Neural progenitor cell (in vitro differentiated cells): ENCODE results near the gene PTPRT. TPM values are rescaled to one million over a fixed set of nuclear protein-coding genes. Genes with fewer than 3 reads are reported as not detected.

Experiments used
- DNase-seq: peaks from one replicate; pipeline ENCODE4 v3.0.0-alpha.2; 2016; ENCODE audit warnings: low spot score
- H2AFZ ChIP-seq: fragments of 200-600 bp; sonication (generic); replicated peaks from 2 replicates; pipeline ENCODE4 v1.6.1; 2016; ENCODE audit warnings: antibody characterized with exemption
- H3F3A ChIP-seq: fragments of 200-600 bp; sonication (generic); 2 replicates; pipeline ENCODE4 v1.6.1; 2016; ENCODE audit warnings: antibody characterized with exemption, low read depth
- H3K27ac ChIP-seq: fragments of 200-600 bp; sonication (generic); 2 replicates; pipeline ENCODE4 v1.5.1; 2016; ENCODE audit warnings: mild to moderate bottlenecking
- H3K27me3 ChIP-seq: fragments of 200-600 bp; sonication (generic); 2 replicates; pipeline ENCODE4 v1.6.1; 2016; ENCODE audit warnings: mild to moderate bottlenecking, moderate library complexity
- H3K36me3 ChIP-seq: fragments of 200-600 bp; sonication (generic); 2 replicates; pipeline ENCODE4 v1.5.1; 2016
- H3K4me1 ChIP-seq: fragments of 200-600 bp; sonication (generic); 2 replicates; pipeline ENCODE4 v1.6.1; 2016; ENCODE audit warnings: mixed run types
- H3K4me2 ChIP-seq: fragments of 200-600 bp; sonication (generic); 2 replicates; pipeline ENCODE4 v1.6.1; 2016
- H3K4me3 ChIP-seq: fragments of 200-600 bp; sonication (generic); 2 replicates; pipeline ENCODE4 v1.5.1; 2016
- H3K79me2 ChIP-seq: fragments of 200-600 bp; sonication (generic); 2 replicates; pipeline ENCODE4 v1.6.1; 2016; ENCODE audit warnings: low read depth
- H3K9ac ChIP-seq: fragments of 200-600 bp; sonication (generic); 2 replicates; pipeline ENCODE4 v1.6.1; 2016
- H3K9me3 ChIP-seq: fragments of 200-600 bp; sonication (generic); 2 replicates; pipeline ENCODE4 v1.5.1; 2016; ENCODE audit warnings: low read depth
- H4K20me1 ChIP-seq: fragments of 200-600 bp; sonication (generic); 2 replicates; pipeline ENCODE4 v1.6.1; 2016; ENCODE audit warnings: low read depth
- H3K27ac Mint-ChIP-seq: 3 replicates; pipeline ENCODE4 v1.8.0; 2021; ENCODE audit warnings: mixed read lengths
- H3K27me3 Mint-ChIP-seq: 2 replicates; pipeline ENCODE4 v1.8.0; 2022; ENCODE audit warnings: low read depth, mild to moderate bottlenecking, inconsistent platforms, moderate library complexity, mixed read lengths; ENCODE audit not compliant: insufficient read depth
- H3K36me3 Mint-ChIP-seq: 3 replicates; pipeline ENCODE4 v1.8.0; 2021; ENCODE audit warnings: mixed read lengths
- H3K4me1 Mint-ChIP-seq: 3 replicates; pipeline ENCODE4 v1.8.0; 2021; ENCODE audit warnings: mixed read lengths
- H3K4me3 Mint-ChIP-seq: 3 replicates; pipeline ENCODE4 v1.8.0; 2021; ENCODE audit warnings: mild to moderate bottlenecking, moderate library complexity, mixed read lengths
- H3K9me3 Mint-ChIP-seq: 3 replicates; pipeline ENCODE4 v1.8.0; 2020; ENCODE audit warnings: mixed read lengths
- CTCF ChIP-seq: fragments of 200-600 bp; sonication (generic); IDR thresholded peaks from 2 replicates; pipeline ENCODE4 v1.5.1; 2017; ENCODE audit warnings: antibody characterized with exemption, mild to moderate bottlenecking
- EZH2 ChIP-seq: fragments of 200-600 bp; sonication (generic); IDR thresholded peaks from 2 replicates; pipeline ENCODE4 v1.6.1; 2017; ENCODE audit warnings: antibody characterized with exemption, mild to moderate bottlenecking, moderate library complexity
- EZH2phosphoT487 ChIP-seq: fragments of 200-600 bp; sonication (generic); IDR thresholded peaks from 2 replicates; pipeline ENCODE4 v1.6.1; 2017; ENCODE audit warnings: antibody characterized with exemption
- total RNA-seq: library from RNA; depleted of rRNA; stranded (reverse); fragments of >200 nt; gene quantifications from 2 replicates; pipeline ENCODE4 v1.2.3, GENCODE V29; 2015; ENCODE audit warnings: low replicate concordance

PTPRT gene
- total RNA-seq, 1 donor from 2014 or later: 1.1 TPM

GRCh38 chr20:42544926-42545325 lies 644.8 kb downstream of the PTPRT start:
- no peaks in the 10 kb centered on the region for H3K36me3 Mint-ChIP-seq
- no peak for DNase-seq
- no peak overlapping the region for H3K4me3 Mint-ChIP-seq
- Histone ChIP-seq H3K36me3 (no peaks in the 10 kb centered on the region), H3K4me2 (no peak overlapping the region), H3K9ac (no peak overlapping the region), H3F3A (no peaks in the 10 kb centered on the region), H3K27ac (no peak overlapping the region), H2AFZ (no peak overlapping the region), H3K4me1 (no peaks in the 10 kb centered on the region), H4K20me1 (no peaks in the 10 kb centered on the region), H3K9me3 (no peaks in the 10 kb centered on the region), H3K27me3 (peaks cover 4% of the 10 kb centered on the region), H3K79me2 (no peaks in the 10 kb centered on the region), H3K4me3 (no peak overlapping the region)
- no peaks in the 10 kb centered on the region for H3K9me3 Mint-ChIP-seq
- H3K4me1 Mint-ChIP-seq: no peaks in the 10 kb centered on the region
- no peak overlapping the region for H3K27ac Mint-ChIP-seq
- TF ChIP-seq EZH2 (no peak), CTCF (no peak), EZH2phosphoT487 (no peak)
- H3K27me3 Mint-ChIP-seq: peaks cover 2% of the 10 kb centered on the region

- H3K27ac Mint-ChIP-seq: no peak overlapping the region
- no peak for DNase-seq
- Histone ChIP-seq H3K79me2 (no peaks in the 10 kb centered on the region), H3K4me2 (no peak overlapping the region), H3F3A (no peaks in the 10 kb centered on the region), H3K27ac (no peak overlapping the region), H3K9me3 (no peaks in the 10 kb centered on the region), H3K9ac (no peak overlapping the region), H4K20me1 (no peaks in the 10 kb centered on the region), H3K27me3 (no peaks in the 10 kb centered on the region), H3K4me3 (no peak overlapping the region), H2AFZ (no peak overlapping the region), H3K36me3 (no peaks in the 10 kb centered on the region), H3K4me1 (no peaks in the 10 kb centered on the region)
- H3K9me3 Mint-ChIP-seq: no peaks in the 10 kb centered on the region
- H3K36me3 Mint-ChIP-seq: no peaks in the 10 kb centered on the region
- peaks cover 10% of the 10 kb centered on the region for H3K4me1 Mint-ChIP-seq
- H3K4me3 Mint-ChIP-seq: no peak overlapping the region
- H3K27me3 Mint-ChIP-seq: no peaks in the 10 kb centered on the region
- TF ChIP-seq CTCF (no peak), EZH2phosphoT487 (no peak), EZH2 (no peak)
These were observed 656.9 kb downstream of the PTPRT start for GRCh38 chr20:42532831-42533230.

GRCh38 chr20:42531508-42531961 lies 658.2 kb downstream of the PTPRT start:
- no peaks in the 10 kb centered on the region for H4K20me1 ChIP-seq
- no peak overlapping the region for H3K27ac Mint-ChIP-seq
- no peaks in the 10 kb centered on the region for H3K36me3 ChIP-seq
- no peaks in the 10 kb centered on the region for H3K27me3 ChIP-seq
- H3K4me2 ChIP-seq: no peak overlapping the region
- no peak overlapping the region for H3K4me3 ChIP-seq
- DNase-seq: peak; percentile 10
- no peaks in the 10 kb centered on the region for H3K4me1 ChIP-seq
- no peaks in the 10 kb centered on the region for H3F3A ChIP-seq
- peaks cover 10% of the 10 kb centered on the region for H3K4me1 Mint-ChIP-seq
- H3K79me2 ChIP-seq: no peaks in the 10 kb centered on the region
- no peak overlapping the region for H3K27ac ChIP-seq
- H3K9me3 Mint-ChIP-seq: no peaks in the 10 kb centered on the region
- no peak overlapping the region for H2AFZ ChIP-seq
- H3K4me3 Mint-ChIP-seq: no peak overlapping the region
- TF ChIP-seq CTCF (no peak), EZH2 (no peak), EZH2phosphoT487 (no peak)
- H3K36me3 Mint-ChIP-seq: no peaks in the 10 kb centered on the region
- H3K9ac ChIP-seq: no peak overlapping the region
- no peaks in the 10 kb centered on the region for H3K9me3 ChIP-seq
- H3K27me3 Mint-ChIP-seq: no peaks in the 10 kb centered on the region
